Trophoblast cell (in vitro differentiated cells and primary cell): ENCODE results near the gene TPCN1.

Experiments used
- DNase-seq, 2 donors: peaks; one replicate each; pipeline ENCODE4 v3.0.0-alpha.2; 2016
- H2AFZ ChIP-seq: 2 replicates; pipeline ENCODE4 v1.6.1; 2013; ENCODE audit warnings: low read length, moderate library complexity, mild to moderate bottlenecking; ENCODE audit not compliant: insufficient read depth, poor library complexity
- H2AK5ac ChIP-seq: 2 replicates; pipeline ENCODE4 v1.6.1; 2013; ENCODE audit warnings: mild to moderate bottlenecking, low read length
- H2BK120ac ChIP-seq: 2 replicates; pipeline ENCODE4 v1.6.1; 2013; ENCODE audit warnings: low read length, mild to moderate bottlenecking, moderate library complexity; ENCODE audit not compliant: insufficient read depth, poor library complexity
- H2BK12ac ChIP-seq: 2 replicates; pipeline ENCODE4 v1.6.1; 2013; ENCODE audit warnings: mild to moderate bottlenecking, low read length, moderate library complexity
- H2BK5ac ChIP-seq: 2 replicates; pipeline ENCODE4 v1.6.1; 2013; ENCODE audit warnings: low read length, low read depth, moderate library complexity, mild to moderate bottlenecking; ENCODE audit not compliant: poor library complexity
- H3K14ac ChIP-seq: 2 replicates; pipeline ENCODE4 v1.6.1; 2013; ENCODE audit warnings: mild to moderate bottlenecking, low read length
- H3K18ac ChIP-seq: 2 replicates; pipeline ENCODE4 v1.6.1; 2013; ENCODE audit warnings: mild to moderate bottlenecking, low read length
- H3K23ac ChIP-seq: 2 replicates; pipeline ENCODE4 v1.6.1; 2013; ENCODE audit warnings: low read length
- H3K27ac ChIP-seq: 2 replicates; pipeline ENCODE4 v1.5.1; 2013; ENCODE audit warnings: low read depth, mild to moderate bottlenecking, inconsistent platforms, low read length, moderate library complexity
- H3K27me3 ChIP-seq: 2 replicates; pipeline ENCODE4 v1.6.1; 2013; ENCODE audit warnings: inconsistent platforms, mild to moderate bottlenecking, low read length, moderate library complexity; ENCODE audit not compliant: insufficient read depth
- H3K36me3 ChIP-seq, 2 experiments: 1 replicate in 1 of 2; 2 replicates in 1 of 2; pipeline ENCODE4 v1.6.1; 2013; ENCODE audit warnings: low read length in 2 of 2, mild to moderate bottlenecking in 2 of 2, moderate library complexity in 1 of 2; ENCODE audit not compliant: insufficient read depth in 2 of 2, control insufficient read depth in 1 of 2
- H3K4ac ChIP-seq: 2 replicates; pipeline ENCODE4 v1.6.1; 2013; ENCODE audit warnings: low read depth, mild to moderate bottlenecking, low read length, moderate library complexity
- H3K4me1 ChIP-seq, 2 experiments: 1 replicate in 1 of 2; 2 replicates in 1 of 2; pipeline ENCODE4 v1.6.1; 2013; ENCODE audit warnings: low read length in 2 of 2, mild to moderate bottlenecking in 2 of 2, moderate library complexity in 1 of 2; ENCODE audit not compliant: insufficient read depth in 2 of 2, control insufficient read depth in 1 of 2
- H3K4me2 ChIP-seq: 2 replicates; pipeline ENCODE4 v1.6.1; 2013; ENCODE audit warnings: inconsistent platforms, mild to moderate bottlenecking, low read length, moderate library complexity
- H3K4me3 ChIP-seq: 2 replicates; pipeline ENCODE4 v1.5.1; 2013; ENCODE audit warnings: mild to moderate bottlenecking, low read depth, low read length, inconsistent platforms
- H3K79me1 ChIP-seq: one replicate; pipeline ENCODE4 v1.6.1; 2013; ENCODE audit warnings: low read length
- H3K79me2 ChIP-seq: 2 replicates; pipeline ENCODE4 v1.6.1; 2013; ENCODE audit warnings: low read length, mild to moderate bottlenecking; ENCODE audit not compliant: control insufficient read depth, insufficient read depth, poor library complexity
- H3K9ac ChIP-seq: 2 replicates; pipeline ENCODE4 v1.6.1; 2013; ENCODE audit warnings: mild to moderate bottlenecking, low read length
- H3K9me3 ChIP-seq: 2 replicates; pipeline ENCODE4 v1.6.1; 2013; ENCODE audit warnings: low read depth, mild to moderate bottlenecking, control low read depth, inconsistent platforms, low read length; ENCODE audit not compliant: insufficient read depth
- H4K12ac ChIP-seq: 2 replicates; pipeline ENCODE4 v1.6.1; 2013; ENCODE audit warnings: low read depth, mild to moderate bottlenecking, low read length, moderate library complexity
- H4K8ac ChIP-seq: 2 replicates; pipeline ENCODE4 v1.6.1; 2013; ENCODE audit warnings: low read depth, mild to moderate bottlenecking, low read length, moderate library complexity
- H4K91ac ChIP-seq: one replicate; pipeline ENCODE4 v1.6.1; 2013; ENCODE audit warnings: low read depth, mild to moderate bottlenecking, low read length, moderate library complexity
- WGBS: extraction: QIAGEN DNeasy Blood & Tissue Kit; methylation state at CpG from one replicate; pipeline ENCODE4 v1.1.7; 2013; ENCODE audit warnings: missing lambda C conversion rate; ENCODE audit not compliant: insufficient read length, insufficient coverage; ENCODE audit errors: extremely low coverage; 5-methylcytosine and 5-hydroxymethylcytosine counted together

TPCN1 gene

GRCh38 chr12:113271466-113271852, 50.2 kb downstream of the TPCN1 start:
- Histone ChIP-seq H3K79me2 (peaks cover 2% of the 10 kb centered on the region), H3K9me3 (no peaks in the 10 kb centered on the region), H4K91ac (peak overlapping the region; percentile 75), H3K27me3 (no peaks in the 10 kb centered on the region), H2AFZ (peak overlapping the region; percentile 58), H3K4me2 (peak overlapping the region; percentile 26), H3K23ac (no peak overlapping the region), H3K4me1 (peaks cover 17 to 18% of the 10 kb centered on the region in 2 experiments), H3K4ac (peak overlapping the region; percentile 4), H3K14ac (peak overlapping the region; percentile 81), H3K27ac (peak overlapping the region; percentile 72), H4K12ac (no peak overlapping the region), H2BK5ac (peak overlapping the region; percentile 76), H2BK12ac (peak overlapping the region; percentile 72), H2AK5ac (peak overlapping the region; percentile 49), H3K18ac (peak overlapping the region; percentile 69), H3K9ac (peak overlapping the region; percentile 1), H3K4me3 (no peak overlapping the region), H3K36me3 (peaks cover 11 to 26% of the 10 kb centered on the region in 2 experiments), H2BK120ac (peak overlapping the region; percentile 76), H4K8ac (peak overlapping the region; percentile 63), H3K79me1 (peaks cover 7% of the 10 kb centered on the region)
- DNase-seq: no peak
- no CpG with 5 or more reads among the region's 10 CpGs for WGBS

- Histone ChIP-seq H3K27ac (peak overlapping the region; percentile 72), H3K4ac (peak overlapping the region; percentile 4), H3K14ac (peak overlapping the region; percentile 81), H2BK120ac (peak overlapping the region; percentile 76), H3K79me1 (peaks cover 7% of the 10 kb centered on the region), H4K12ac (no peak overlapping the region), H3K9ac (peak overlapping the region; percentile 1), H2BK12ac (peak overlapping the region; percentile 72), H3K4me3 (no peak overlapping the region), H3K18ac (peak overlapping the region; percentile 69), H2AK5ac (peak overlapping the region; percentile 49), H4K8ac (peak overlapping the region; percentile 63), H2BK5ac (peak overlapping the region; percentile 76), H4K91ac (peak overlapping the region; percentile 75), H3K23ac (no peak overlapping the region), H3K27me3 (no peaks in the 10 kb centered on the region), H3K36me3 (peaks cover 16 to 28% of the 10 kb centered on the region in 2 experiments), H2AFZ (peak overlapping the region; percentile 58), H3K9me3 (no peaks in the 10 kb centered on the region), H3K79me2 (peaks cover 2% of the 10 kb centered on the region), H3K4me1 (peaks cover 12 to 14% of the 10 kb centered on the region in 2 experiments), H3K4me2 (peak overlapping the region; percentile 26)
- DNase-seq: peak; percentile 29 to 52
- no CpG with 5 or more reads among the region's 12 CpGs for WGBS
Measured at GRCh38 chr12:113271853-113272561, 50.7 kb downstream of the TPCN1 start.

- no peak overlapping the region for H2BK120ac ChIP-seq
- no peak overlapping the region for H3K4me3 ChIP-seq
- H3K27ac ChIP-seq: no peak overlapping the region
- H3K9ac ChIP-seq: no peak overlapping the region
- H3K79me2 ChIP-seq: peaks cover 2% of the 10 kb centered on the region
- no peak overlapping the region for H2AK5ac ChIP-seq
- no peak overlapping the region for H3K4me2 ChIP-seq
- H3K4me1 ChIP-seq: peaks cover 12 to 14% of the 10 kb centered on the region in 2 experiments
- no peak overlapping the region for H4K91ac ChIP-seq
- no peak overlapping the region for H4K8ac ChIP-seq
- no peak overlapping the region for H3K23ac ChIP-seq
- no peaks in the 10 kb centered on the region for H3K9me3 ChIP-seq
- H2BK5ac ChIP-seq: no peak overlapping the region
- no peak overlapping the region for H2BK12ac ChIP-seq
- no peak for DNase-seq
- H3K79me1 ChIP-seq: peaks cover 7% of the 10 kb centered on the region
- peaks cover 17 to 27% of the 10 kb centered on the region in 2 experiments for H3K36me3 ChIP-seq
- no peak overlapping the region for H3K18ac ChIP-seq
- H2AFZ ChIP-seq: no peak overlapping the region
- H3K14ac ChIP-seq: no peak overlapping the region
- H3K27me3 ChIP-seq: no peaks in the 10 kb centered on the region
- H3K4ac ChIP-seq: no peak overlapping the region
- no CpG with 5 or more reads among the region's 13 CpGs for WGBS
- H4K12ac ChIP-seq: no peak overlapping the region
Measured at GRCh38 chr12:113273053-113273725, 51.9 kb downstream of the TPCN1 start.

- WGBS: no CpG with 5 or more reads among the region's 8 CpGs
- no peak overlapping the region for H3K4me2 ChIP-seq
- no peak overlapping the region for H4K91ac ChIP-seq
- no peak overlapping the region for H2BK5ac ChIP-seq
- H3K36me3 ChIP-seq: peaks cover 17 to 21% of the 10 kb centered on the region in 2 experiments
- H3K9me3 ChIP-seq: no peaks in the 10 kb centered on the region
- H3K4ac ChIP-seq: no peak overlapping the region
- peaks cover 12 to 14% of the 10 kb centered on the region in 2 experiments for H3K4me1 ChIP-seq
- no peak overlapping the region for H3K9ac ChIP-seq
- H3K18ac ChIP-seq: no peak overlapping the region
- H3K27me3 ChIP-seq: no peaks in the 10 kb centered on the region
- DNase-seq: no peak
- H2BK120ac ChIP-seq: no peak overlapping the region
- H2AFZ ChIP-seq: no peak overlapping the region
- H2BK12ac ChIP-seq: no peak overlapping the region
- H3K4me3 ChIP-seq: no peak overlapping the region
- H3K27ac ChIP-seq: no peak overlapping the region
- H2AK5ac ChIP-seq: no peak overlapping the region
- no peak overlapping the region for H4K12ac ChIP-seq
- H3K14ac ChIP-seq: no peak overlapping the region
- no peak overlapping the region for H3K23ac ChIP-seq
- peaks cover 2% of the 10 kb centered on the region for H3K79me2 ChIP-seq
- peaks cover 7% of the 10 kb centered on the region for H3K79me1 ChIP-seq
- H4K8ac ChIP-seq: no peak overlapping the region
Measured at GRCh38 chr12:113274848-113275247, 53.6 kb downstream of the TPCN1 start.
